Measurements from ENCODE around the gene ST6GAL1. TPM values are rescaled to one million over a fixed set of nuclear protein-coding genes. Genes with fewer than 3 reads are reported as not detected.

ST6GAL1 gene
- total RNA-seq = 18.1 TPM

GRCh38 chr3:186930143-186930640 lies at the start of gene ST6GAL1:
ST6GAL1 (plus strand) TSS chr3:186930526; CDS start chr3:187042704, 112,178 bp downstream.

Other genes starting within 250 kb of the ST6GAL1 start
- not detected for gene KNG1, start 213.2 kb upstream of the ST6GAL1 start, total RNA-seq
- 901 TPM for gene EIF4A2, start 146.9 kb upstream of the ST6GAL1 start, total RNA-seq
- gene RFC4, start 124.0 kb upstream of the ST6GAL1 start, total RNA-seq = 39.2 TPM
- gene ADIPOQ, start 87.8 kb upstream of the ST6GAL1 start, total RNA-seq = 1.4 TPM
- 7.1 TPM for gene RPL39L, start 209.0 kb downstream of the ST6GAL1 start, total RNA-seq

Measured in camera-type eye (tissue), 1 donor.